Embryonic facial prominence (tissue), 1 donor: Measurements from ENCODE around the gene MYL5.
"Not testable (repeated sequence)": the region's sequence is repeated elsewhere in the genome, so short reads cannot be mapped to it uniquely, and the experiment has no call there.

ENCODE experiments used
- DNase-seq: peaks from one replicate; pipeline ENCODE4 v3.0.0-alpha.2; 2016; ENCODE audit errors: extremely low spot score

The MYL5 gene

DNA sequence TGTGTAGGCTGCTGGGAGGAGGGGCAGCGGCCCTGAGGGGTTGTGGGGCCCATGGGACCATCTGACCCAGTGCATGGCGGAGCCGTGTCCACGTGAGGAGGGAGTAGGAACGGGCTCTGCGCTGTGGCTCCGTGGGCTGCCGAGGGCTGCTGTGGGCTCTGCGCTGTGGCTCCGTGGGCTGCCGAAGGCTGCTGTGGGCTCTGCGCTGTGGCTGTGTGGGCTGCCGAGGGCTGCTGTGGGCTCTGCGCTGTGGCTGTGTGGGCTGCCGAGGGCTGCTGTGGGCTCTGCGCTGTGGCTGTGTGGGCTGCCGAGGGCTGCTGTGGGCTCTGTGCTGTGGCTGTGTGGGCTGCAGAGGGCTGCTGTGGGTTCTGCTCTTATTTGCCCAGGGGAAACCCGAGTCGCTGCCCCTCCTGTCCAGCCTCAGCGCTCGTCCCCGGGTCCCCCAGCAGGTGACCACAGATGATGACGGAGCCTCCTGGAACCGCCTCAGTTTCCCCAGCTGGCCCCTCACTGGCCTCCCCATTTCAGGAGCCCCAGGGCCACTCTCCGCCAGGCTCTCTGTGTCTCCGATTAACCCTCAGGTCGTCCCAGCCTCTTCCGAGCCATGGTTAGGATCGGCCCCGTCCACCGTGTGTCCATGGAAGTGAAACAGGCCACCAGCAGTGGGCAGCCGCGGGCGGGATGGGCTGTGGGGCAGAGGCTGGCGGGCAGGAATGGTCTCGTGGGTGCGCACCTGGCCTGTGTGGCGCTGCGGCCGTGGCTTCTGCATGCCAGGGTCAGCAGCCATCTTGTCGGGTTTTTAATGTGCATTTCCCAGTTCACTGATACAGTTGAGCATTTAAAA, 51.3 kb downstream of the MYL5 start:
- no peak for DNase-seq

DNA sequence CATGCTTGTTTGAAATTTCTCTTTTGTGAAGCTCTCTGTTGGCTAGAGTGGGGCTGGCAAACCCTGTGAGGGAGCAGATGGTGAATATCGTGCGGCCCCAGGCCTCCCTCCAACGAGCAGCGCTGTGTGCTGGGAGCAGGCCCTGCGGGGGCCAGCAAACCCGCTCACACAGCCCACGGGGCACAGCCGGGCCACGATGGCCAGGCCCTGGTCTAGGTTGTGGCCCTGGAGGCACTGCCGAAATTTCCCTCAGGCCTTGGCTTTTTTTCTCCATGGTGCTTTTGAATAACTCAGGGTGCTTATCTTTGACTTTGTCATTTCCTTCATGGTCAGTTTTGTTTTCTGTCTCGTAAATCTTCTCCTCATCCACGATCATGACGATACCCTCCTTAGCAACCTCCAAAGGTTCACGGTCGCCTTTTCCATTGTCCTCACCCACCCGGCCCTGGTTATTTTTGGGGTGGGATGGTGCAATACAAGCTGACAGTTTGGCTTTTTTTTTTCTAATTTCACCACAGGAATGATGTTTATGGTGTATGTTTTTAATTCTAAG, 52.0 kb downstream of the MYL5 start:
- DNase-seq = no peak

DNA sequence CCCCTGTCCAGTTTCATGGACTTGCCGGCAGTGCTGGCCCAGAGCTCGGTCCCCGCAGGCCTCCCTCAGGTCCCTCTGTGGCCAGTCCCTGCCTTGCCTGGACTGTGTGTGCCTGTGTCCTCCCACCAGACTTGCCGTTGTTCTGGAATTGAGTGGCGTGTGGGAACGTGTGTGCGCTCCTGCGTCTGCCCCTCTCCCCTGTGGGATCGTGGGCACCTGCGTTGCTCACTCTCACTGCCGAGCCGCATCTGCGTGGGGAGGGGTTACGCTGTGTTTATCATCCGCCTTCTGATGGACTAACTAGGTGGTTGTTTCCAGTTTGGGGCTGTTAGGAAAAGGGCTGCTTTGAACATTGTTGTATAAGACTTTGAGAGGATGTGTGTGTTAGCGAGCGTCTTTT, 52.5 kb downstream of the MYL5 start:
- no peak for DNase-seq

DNA sequence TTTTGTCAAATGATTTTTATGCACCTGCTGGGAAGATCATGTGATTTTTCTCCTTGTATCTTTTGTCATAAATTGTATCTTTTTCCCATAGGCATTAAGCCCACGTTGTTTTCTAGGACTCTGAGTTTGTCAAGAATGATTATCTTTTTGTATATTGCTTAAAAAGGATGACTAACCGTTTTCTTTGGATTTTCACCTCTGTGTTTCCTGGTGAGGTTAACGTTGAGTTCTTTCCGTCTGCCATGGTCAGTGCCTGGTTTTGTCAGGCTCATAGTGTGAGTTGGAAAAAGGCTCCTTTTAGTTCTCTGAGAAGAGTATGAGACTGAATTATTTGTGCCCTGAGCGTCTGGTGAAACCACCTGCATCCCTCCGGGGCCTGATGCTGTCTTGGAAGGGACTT, 53.2 kb downstream of the MYL5 start:
- DNase-seq = no peak

DNA sequence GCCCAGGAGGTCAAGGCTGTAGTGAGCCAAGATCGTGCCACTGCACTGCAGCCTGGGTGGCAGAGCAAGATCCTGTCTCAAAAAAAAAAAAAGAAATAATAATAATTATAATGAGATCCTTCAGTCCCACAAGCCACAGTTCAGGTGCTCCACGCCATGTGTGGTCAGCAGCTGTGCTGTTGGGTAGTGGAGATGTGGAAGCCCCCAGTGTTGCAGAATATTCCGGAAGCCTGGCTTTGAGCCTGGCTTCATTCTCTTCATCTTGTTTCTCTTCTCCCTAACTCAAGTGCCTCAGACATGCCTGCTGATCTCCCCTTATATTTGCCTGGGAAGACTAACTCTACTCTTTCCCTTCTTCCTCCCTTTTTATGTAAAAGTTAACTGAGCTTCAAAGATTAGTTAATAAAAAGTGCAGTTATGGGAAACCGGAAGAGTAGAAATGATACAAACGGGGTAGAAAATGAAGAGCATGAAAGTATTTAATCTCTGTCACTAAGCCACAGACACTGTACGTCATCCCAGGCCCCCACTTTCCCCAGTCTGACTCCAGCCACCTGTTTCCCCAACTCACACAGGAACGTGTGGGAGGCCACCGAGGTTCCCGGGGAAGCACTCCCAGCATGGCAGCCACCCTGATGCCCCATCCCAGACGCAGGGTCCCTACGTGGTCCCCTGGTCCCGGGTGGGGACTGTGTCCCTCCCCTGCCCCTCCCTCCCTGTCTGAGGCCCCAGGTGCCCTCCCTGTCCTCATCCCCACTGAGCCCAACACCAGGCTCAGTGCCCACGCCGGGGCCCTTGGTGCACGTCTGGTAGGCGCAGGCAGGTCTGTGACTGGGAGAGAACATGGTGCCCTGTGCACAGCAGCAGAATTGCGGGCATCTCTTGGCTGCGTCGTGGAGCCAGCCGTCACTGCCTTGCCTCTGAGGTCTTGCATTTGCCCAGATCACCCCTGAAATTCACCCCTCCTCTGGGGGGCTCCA, 55.3 kb downstream of the MYL5 start:
- no peak for DNase-seq

DNA sequence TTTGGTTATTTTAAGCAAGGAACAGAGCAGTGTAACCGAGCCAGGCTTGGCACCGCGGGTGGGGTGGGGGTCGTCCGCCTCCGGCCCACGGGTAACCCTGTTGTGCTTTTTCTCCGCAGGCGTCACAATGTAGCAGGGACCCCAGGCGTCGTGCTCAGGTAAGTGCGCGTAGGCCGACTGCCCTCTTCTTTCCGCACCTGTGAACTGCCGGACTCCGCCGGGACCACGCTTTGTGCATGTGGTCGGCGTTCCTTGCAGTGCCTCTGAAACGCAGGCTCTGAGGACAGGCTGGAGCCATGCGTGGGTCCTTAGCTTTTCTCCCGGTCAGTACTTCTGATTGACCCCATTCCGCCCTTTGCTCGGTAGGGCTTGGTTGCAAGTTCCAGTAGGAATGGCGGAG, 56.2 kb downstream of the MYL5 start:
- DNase-seq = no peak

DNA sequence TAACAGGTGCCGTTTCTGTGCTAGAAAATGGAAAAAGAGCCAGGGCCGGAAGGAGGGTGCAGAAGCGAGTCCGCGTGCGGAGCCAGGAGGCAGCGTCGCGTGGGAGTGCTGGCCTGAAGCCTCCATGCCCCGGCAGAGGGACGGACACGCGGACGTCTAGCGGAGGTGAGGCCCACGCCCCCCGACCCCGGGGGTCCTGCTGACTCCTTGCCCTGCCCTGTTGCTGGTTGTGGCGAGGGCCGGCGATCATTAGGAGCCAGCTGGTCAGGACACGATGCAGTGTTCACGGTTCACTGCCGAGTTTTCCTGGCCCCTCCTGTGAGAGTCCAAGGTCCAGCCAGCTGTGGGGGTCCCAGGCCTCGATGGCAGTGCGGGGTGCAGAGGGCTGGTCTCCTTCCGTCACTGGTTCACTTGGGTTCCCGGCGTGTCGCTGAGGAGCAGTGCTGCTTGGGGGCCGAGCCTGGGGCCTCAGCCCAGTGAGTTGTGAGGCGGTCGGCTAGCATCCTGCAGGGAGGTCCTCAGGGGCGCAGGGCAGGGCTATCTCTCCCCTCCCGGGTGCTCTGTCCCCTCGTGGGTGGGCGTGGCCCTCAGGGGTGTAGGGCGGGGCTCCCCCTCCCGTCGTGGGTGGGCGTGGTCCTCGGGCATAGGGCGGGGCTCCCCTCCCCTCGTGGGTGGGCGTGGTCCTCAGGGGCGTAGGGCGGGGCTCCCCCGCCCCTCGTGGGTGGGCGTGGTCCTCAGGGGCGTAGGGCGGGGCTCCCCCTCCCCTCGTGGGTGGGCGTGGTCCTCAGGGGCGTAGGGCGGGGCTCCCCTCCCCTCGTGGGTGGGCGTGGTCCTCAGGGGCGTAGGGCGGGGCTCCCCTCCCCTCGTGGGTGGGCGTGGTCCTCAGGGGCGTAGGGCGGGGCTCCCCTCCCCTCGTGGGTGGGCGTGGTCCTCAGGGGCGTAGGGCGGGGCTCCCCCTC, 56.9 kb downstream of the MYL5 start:
- DNase-seq = not testable (repeated sequence)
